GM12874 (cell line): ENCODE data around the gene AVPR2.

Experiments used
- TF ChIP-seq, protein P1 (sequence below): IDR thresholded peaks from 2 replicates; pipeline ENCODE4 v1.5.1; 2011; ENCODE audit warnings: low read depth, mild to moderate bottlenecking, control low read depth, low read length, moderate library complexity; ENCODE audit not compliant: insufficient read depth

The AVPR2 gene

DNA sequence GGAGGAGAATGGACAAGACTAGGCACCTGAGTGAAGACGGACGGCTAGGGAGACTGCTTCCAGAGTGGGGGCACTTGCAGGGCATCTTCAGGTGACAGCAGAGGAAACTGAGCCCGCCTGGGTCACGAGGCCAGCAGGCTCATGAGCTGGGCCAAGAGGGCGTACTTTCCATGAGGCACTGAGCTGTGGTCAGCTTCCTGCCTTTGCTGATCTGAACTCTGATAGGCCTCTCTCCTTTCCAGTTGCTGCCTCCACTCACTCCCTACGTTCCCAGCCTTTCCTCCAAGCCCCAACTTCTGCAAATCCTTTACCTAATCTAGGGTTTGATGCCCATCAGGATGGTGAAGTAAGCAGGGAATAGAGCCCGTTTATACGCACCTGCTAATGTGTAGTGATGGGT is 17.1 kb upstream of the AVPR2 start:
- TF ChIP-seq, protein P1, sequence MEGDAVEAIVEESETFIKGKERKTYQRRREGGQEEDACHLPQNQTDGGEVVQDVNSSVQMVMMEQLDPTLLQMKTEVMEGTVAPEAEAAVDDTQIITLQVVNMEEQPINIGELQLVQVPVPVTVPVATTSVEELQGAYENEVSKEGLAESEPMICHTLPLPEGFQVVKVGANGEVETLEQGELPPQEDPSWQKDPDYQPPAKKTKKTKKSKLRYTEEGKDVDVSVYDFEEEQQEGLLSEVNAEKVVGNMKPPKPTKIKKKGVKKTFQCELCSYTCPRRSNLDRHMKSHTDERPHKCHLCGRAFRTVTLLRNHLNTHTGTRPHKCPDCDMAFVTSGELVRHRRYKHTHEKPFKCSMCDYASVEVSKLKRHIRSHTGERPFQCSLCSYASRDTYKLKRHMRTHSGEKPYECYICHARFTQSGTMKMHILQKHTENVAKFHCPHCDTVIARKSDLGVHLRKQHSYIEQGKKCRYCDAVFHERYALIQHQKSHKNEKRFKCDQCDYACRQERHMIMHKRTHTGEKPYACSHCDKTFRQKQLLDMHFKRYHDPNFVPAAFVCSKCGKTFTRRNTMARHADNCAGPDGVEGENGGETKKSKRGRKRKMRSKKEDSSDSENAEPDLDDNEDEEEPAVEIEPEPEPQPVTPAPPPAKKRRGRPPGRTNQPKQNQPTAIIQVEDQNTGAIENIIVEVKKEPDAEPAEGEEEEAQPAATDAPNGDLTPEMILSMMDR, result no peak

- TF ChIP-seq, protein P1, result no peak
Observed at GRCh38 chrX:153888344-153888743, 16.1 kb upstream of the AVPR2 start.

DNA sequence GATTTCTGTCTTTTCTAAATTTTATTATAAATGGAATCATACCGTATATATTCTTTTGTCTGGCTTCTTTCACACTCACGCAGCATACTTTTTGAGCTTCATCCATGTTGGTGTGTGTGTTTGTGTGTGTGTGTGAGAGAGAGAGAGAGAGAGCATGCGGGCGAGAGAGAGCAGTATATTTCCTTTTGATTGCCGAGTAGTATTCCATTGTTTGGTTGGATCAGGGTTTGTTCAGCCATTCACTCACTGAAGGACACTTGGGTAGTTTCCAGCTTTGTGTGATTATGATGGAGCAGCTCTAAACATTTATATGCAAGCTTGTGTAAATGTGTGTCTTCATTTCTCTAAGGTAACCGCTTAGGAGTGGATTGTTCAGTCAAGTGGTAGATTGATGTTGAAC is 15.3 kb upstream of the AVPR2 start:
- TF ChIP-seq, protein P1, result no peak

- TF ChIP-seq, protein P1, result no peak
Observed at GRCh38 chrX:153897899-153898298, 6.6 kb upstream of the AVPR2 start.

DNA sequence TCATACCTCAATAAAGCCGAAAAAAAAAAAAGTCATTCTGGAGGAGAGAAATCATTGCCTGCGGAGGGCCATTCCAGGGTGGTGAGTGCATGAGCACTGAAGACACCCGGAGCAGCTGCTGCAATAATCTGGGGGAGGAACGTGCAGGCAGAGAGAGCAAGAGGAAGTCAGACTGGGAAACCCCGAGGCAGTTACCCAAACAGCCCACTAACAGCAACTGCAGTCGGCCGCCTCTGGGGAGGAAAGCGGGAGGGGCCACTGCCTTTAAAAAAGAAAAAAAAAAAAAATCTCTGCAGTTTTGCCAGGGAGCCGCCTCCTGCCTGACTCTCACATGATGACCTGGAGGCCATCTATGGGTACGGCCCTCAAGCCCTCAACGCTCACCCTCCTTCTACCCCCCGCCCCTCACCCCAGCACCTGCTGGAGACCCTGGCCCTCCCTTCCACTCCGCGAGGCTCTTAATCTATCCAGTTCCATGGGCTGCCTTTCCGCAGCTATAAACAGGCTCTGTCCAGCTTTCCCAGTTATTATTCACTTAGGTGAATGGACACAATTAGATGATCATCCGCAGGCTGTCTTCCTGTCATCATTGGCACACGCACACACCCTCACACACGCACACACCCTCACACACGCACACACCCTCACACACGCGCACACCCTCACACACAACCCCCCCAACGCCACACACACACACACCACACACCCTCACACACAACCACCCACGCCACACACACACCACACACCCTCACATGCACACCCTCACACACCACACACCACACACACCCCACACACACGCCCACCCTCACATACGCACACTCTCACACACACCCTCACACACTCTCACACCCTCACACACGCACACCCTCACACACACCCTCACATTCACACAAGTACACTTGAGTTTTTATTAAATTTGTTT is 3.4 kb upstream of the AVPR2 start:
- TF ChIP-seq, protein P1, result no peak

DNA sequence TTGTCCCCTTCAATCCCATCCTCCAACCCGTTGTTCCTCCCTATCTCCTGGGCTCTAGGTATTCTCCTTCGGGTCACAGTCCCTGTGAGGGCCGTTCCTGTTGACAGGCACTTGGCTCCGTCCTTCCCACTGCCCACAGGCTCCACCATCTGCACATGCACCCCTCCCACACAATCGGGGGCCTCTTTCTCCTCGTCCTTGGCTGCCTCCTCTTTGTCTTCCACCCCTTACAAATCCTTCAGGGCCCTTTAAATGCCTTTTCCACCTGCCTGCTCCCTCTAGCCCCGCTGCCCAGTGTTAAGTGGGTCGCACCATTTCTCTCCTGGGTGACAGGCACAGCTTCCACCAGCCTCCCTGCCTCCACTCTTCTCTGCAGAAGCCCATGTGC is 2.7 kb upstream of the AVPR2 start:
- TF ChIP-seq, protein P1, result no peak

- TF ChIP-seq, protein P1, result no peak
Observed at GRCh38 chrX:153902385-153902784, 2.1 kb upstream of the AVPR2 start.
